HG02884 (cell line): ENCODE data around the gene MTR.

ENCODE experiments used
- ATAC-seq: cut with Tn5 transposase; IDR thresholded peaks from one replicate; pipeline ENCODE4 v1.9.1; 2021; ENCODE audit warnings: mild to moderate bottlenecking, moderate library complexity; ENCODE audit not compliant: unreplicated experiment

MTR gene

GRCh38 chr1:236947794-236948193, 152.7 kb downstream of the MTR start:
- no peak for ATAC-seq

GRCh38 chr1:236948381-236948780, 153.3 kb downstream of the MTR start:
- no peak for ATAC-seq

- no peak for ATAC-seq
Observed at GRCh38 chr1:236948996-236949395, 153.9 kb downstream of the MTR start.

- no peak for ATAC-seq
Observed at GRCh38 chr1:236950365-236950764, 155.3 kb downstream of the MTR start.

- ATAC-seq: no peak
Observed at GRCh38 chr1:236951672-236952071, 156.6 kb downstream of the MTR start.

- no peak for ATAC-seq
Observed at GRCh38 chr1:236952246-236953003, 157.3 kb downstream of the MTR start.

GRCh38 chr1:236953151-236953700, 158.1 kb downstream of the MTR start:
- ATAC-seq: no peak
